ENCODE results near the gene IMPG1.

DNA sequence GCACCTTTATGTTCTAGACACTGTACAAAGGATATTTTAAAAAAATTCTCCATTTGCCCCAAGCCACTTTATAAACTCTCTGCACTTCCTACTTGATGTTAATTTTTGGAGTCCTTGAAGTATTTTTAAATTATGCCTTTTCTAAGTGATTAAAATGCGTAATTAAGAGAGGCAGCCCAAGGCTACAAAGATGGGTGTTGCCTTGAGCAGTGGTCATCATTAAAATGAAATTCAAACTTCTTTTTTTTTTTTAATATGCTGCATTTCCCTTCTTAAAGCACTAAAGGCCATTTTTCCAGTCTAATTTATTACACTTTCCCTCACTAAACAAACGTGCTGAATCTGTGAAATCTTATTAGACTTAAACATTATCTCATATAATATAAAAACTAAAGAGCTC, 102.4 kb downstream of the IMPG1 start:
- TF ChIP-seq CTCF (IDR thresholded peaks at IDR 0.05) (no peak), POLR2A (IDR thresholded peaks at IDR 0.05) (no peak)
